ENCODE data around the gene SLC2A9. TPM values are rescaled to one million over a fixed set of nuclear protein-coding genes. Genes with fewer than 3 reads are reported as not detected.

The SLC2A9 gene
- total RNA-seq, 1 donor from 2014 or later, result 3.6 TPM

GRCh38 chr4:10061650-10062415, 40.5 kb upstream of the SLC2A9 start:
- DNase-seq (ENCODE audit: low read depth), result no peak
- H3K36me3 ChIP-seq (ENCODE audit: control insufficient read depth, insufficient read depth, low read length), result no peaks in the 10 kb centered on the region
- no peak overlapping the region for H3K4me3 ChIP-seq (ENCODE audit: low read depth, low read length)
- no peak for TF ChIP-seq CTCF (IDR thresholded peaks at IDR 0.05; ENCODE audit: insufficient read depth, low read length, poor library complexity, severe bottlenecking)
- no peaks in the 10 kb centered on the region for H3K27me3 ChIP-seq (ENCODE audit: control insufficient read depth, insufficient read depth, low read length)

GRCh38 chr4:10058371-10058770, 37.1 kb upstream of the SLC2A9 start:
- DNase-seq (ENCODE audit: low read depth), result no peak
- Histone ChIP-seq H3K27me3 (ENCODE audit: control insufficient read depth, insufficient read depth, low read length) (no peaks in the 10 kb centered on the region), H3K4me3 (ENCODE audit: low read depth, low read length) (no peak overlapping the region), H3K36me3 (ENCODE audit: control insufficient read depth, insufficient read depth, low read length) (no peaks in the 10 kb centered on the region)
- no peak for TF ChIP-seq CTCF (IDR thresholded peaks at IDR 0.05; ENCODE audit: insufficient read depth, low read length, poor library complexity, severe bottlenecking)

- no peaks in the 10 kb centered on the region for H3K36me3 ChIP-seq (ENCODE audit: control insufficient read depth, insufficient read depth, low read length)
- no peak for DNase-seq (ENCODE audit: low read depth)
- H3K27me3 ChIP-seq (ENCODE audit: control insufficient read depth, insufficient read depth, low read length), result no peaks in the 10 kb centered on the region
- TF ChIP-seq CTCF (IDR thresholded peaks at IDR 0.05; ENCODE audit: insufficient read depth, low read length, poor library complexity, severe bottlenecking), result no peak
- H3K4me3 ChIP-seq (ENCODE audit: low read depth, low read length), result no peak overlapping the region
Observed at GRCh38 chr4:10057023-10057395, 35.7 kb upstream of the SLC2A9 start.

- no peaks in the 10 kb centered on the region for H3K27me3 ChIP-seq (ENCODE audit: control insufficient read depth, insufficient read depth, low read length)
- TF ChIP-seq CTCF (IDR thresholded peaks at IDR 0.05; ENCODE audit: insufficient read depth, low read length, poor library complexity, severe bottlenecking), result no peak
- H3K4me3 ChIP-seq (ENCODE audit: low read depth, low read length), result no peak overlapping the region
- H3K36me3 ChIP-seq (ENCODE audit: control insufficient read depth, insufficient read depth, low read length), result no peaks in the 10 kb centered on the region
- DNase-seq (ENCODE audit: low read depth), result no peak
Observed at GRCh38 chr4:10056334-10057022, 35.2 kb upstream of the SLC2A9 start.

- no peaks in the 10 kb centered on the region for H3K27me3 ChIP-seq (ENCODE audit: control insufficient read depth, insufficient read depth, low read length)
- DNase-seq (ENCODE audit: low read depth), result no peak
- no peak overlapping the region for H3K4me3 ChIP-seq (ENCODE audit: low read depth, low read length)
- H3K36me3 ChIP-seq (ENCODE audit: control insufficient read depth, insufficient read depth, low read length), result no peaks in the 10 kb centered on the region
- no peak for TF ChIP-seq CTCF (IDR thresholded peaks at IDR 0.05; ENCODE audit: insufficient read depth, low read length, poor library complexity, severe bottlenecking)
Observed at GRCh38 chr4:10055871-10056270, 34.6 kb upstream of the SLC2A9 start.
